ENCODE results near the gene ARSI. TPM values are rescaled to one million over a fixed set of nuclear protein-coding genes. Genes with fewer than 3 reads are reported as not detected.

ARSI gene
- total and polyA plus RNA-seq, 2 donors (not counting 3 experiments of a cell fraction or from before 2014, with no cell fraction given), result 0.17 to 0.20 TPM

DNA sequence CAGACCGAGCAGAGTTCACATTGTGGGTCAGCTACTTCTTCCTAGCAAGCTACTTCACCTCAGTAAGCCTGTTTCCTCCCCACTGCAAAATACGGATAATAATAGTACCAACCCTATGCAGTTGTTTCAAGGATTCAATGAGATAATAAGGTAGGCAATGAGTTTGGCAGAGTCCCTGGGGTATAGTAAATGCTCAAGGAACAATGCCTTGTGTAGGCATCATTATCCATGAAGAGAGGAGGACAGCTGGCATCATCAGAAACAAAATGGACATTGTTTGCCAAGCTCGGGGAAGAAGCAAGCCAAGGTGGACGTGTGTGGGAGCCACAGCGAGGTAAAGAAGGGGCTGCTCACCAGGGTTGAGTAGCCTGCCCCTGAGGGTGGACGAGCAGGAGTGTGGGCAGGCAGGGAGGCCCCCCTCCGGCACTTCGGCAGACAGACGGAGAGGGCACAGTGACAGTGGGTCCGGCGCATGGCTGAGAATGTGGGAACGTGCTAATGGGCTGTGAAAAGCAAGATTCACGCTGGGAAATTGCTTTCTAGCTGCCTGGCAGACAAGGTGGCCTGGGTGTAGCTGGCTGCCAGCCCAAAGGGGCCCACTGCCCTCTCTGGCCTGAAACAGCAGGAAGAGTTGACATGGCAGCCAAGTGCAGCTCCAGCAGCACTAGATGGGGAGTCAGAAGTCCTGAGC is 23.2 kb downstream of the ARSI start:
- ChIA-PET POLR2A (no interaction called here), CTCF (no interaction called here)
- Histone ChIP-seq H3K9me3 (replicated peaks; ENCODE audit: control insufficient read depth, insufficient read depth, low read length) (no peaks in the 10 kb centered on the region), H3K4me3 (replicated peaks in 1 of 3; ENCODE audit: insufficient read depth in 1 of 3, low read depth in 1 of 3, low read length in 3 of 3) (no peak overlapping the region), H3K4me2 (ENCODE audit: insufficient read depth, low read length) (no peak overlapping the region), H3K79me2 (ENCODE audit: control insufficient read depth, insufficient read depth, low read length) (no peaks in the 10 kb centered on the region), H3K27ac (ENCODE audit: insufficient read depth, low read depth, low read length) (no peak overlapping the region), H3K36me3 (ENCODE audit: control insufficient read depth in 2 of 2, extremely low read depth in 1 of 2, insufficient read depth in 2 of 2, low read length in 2 of 2) (no peaks in the 10 kb centered on the region), H2AFZ (ENCODE audit: low read depth, low read length) (no peak overlapping the region), H3K4me1 (ENCODE audit: control insufficient read depth, extremely low read depth, insufficient read depth, low read length) (no peaks in the 10 kb centered on the region), H3K9ac (replicated peaks; ENCODE audit: extremely low read depth, insufficient read depth, low read length) (no peak overlapping the region), H3K27me3 (ENCODE audit: control insufficient read depth in 2 of 2, insufficient read depth in 2 of 2, low read length in 2 of 2) (peaks cover 22 to 46% of the 10 kb centered on the region in 2 experiments), H3K9me1 (replicated peaks; ENCODE audit: control insufficient read depth, extremely low read depth, insufficient read depth, low read length) (no peaks in the 10 kb centered on the region), H4K20me1 (replicated peaks; ENCODE audit: control insufficient read depth, extremely low read depth, insufficient read depth, low read length) (no peaks in the 10 kb centered on the region)
- no peak for TF ChIP-seq MAX (IDR thresholded peaks at IDR 0.05; ENCODE audit: insufficient read depth, insufficient read length)
- no peak for TF ChIP-seq JUN (IDR thresholded peaks at IDR 0.05; ENCODE audit: borderline replicate concordance, insufficient read depth, insufficient read length, low read depth)
- TF ChIP-seq FOS (IDR thresholded peaks at IDR 0.05; ENCODE audit: borderline replicate concordance, insufficient read depth, low read length), result no peak
- no peak for TF ChIP-seq EZH2 (IDR thresholded peaks at IDR 0.05; ENCODE audit: borderline replicate concordance, low read depth, low read length, severe bottlenecking)
- TF ChIP-seq CTCF (IDR thresholded peaks at IDR 0.05; ENCODE audit: extremely low read depth in 1 of 2, insufficient read depth in 1 of 2, low read depth in 1 of 2, low read length in 2 of 2), result no peak
- TF ChIP-seq POLR2AphosphoS5 (IDR thresholded peaks at IDR 0.05; ENCODE audit: insufficient read depth, low read depth, low read length), result no peak
- TF ChIP-seq MYC (IDR thresholded peaks at IDR 0.05; ENCODE audit: low read depth, low read length), result no peak
- no peak for TF ChIP-seq GATA2 (IDR thresholded peaks at IDR 0.05; ENCODE audit: insufficient read depth, insufficient read length, low read depth, low read length)
- no peak for TF ChIP-seq POLR2A (IDR thresholded peaks at IDR 0.05; ENCODE audit: low read depth, low read length)
- intact Hi-C loops (cut with micrococcal nuclease), result no loop called here
- FAIRE-seq (no peak), DNase-seq (ENCODE audit: low read depth, low spot score) (no peak)
- dilution Hi-C loops (cut with MboI; ENCODE audit: extremely low pct_ligation_motif_present, low sequenced_read_pairs), result no loop called here
- no TSS peak for BruUV-seq (replicated peaks)

All from endothelial cell of umbilical vein (primary cell).